NCI-H69 (cell line): ENCODE results near the gene SLC20A1.

Source experiments
- DNase-seq: peaks from one replicate; lab custom pipeline; 2025; lab: John Stamatoyannopoulos, UW

SLC20A1 gene

DNA sequence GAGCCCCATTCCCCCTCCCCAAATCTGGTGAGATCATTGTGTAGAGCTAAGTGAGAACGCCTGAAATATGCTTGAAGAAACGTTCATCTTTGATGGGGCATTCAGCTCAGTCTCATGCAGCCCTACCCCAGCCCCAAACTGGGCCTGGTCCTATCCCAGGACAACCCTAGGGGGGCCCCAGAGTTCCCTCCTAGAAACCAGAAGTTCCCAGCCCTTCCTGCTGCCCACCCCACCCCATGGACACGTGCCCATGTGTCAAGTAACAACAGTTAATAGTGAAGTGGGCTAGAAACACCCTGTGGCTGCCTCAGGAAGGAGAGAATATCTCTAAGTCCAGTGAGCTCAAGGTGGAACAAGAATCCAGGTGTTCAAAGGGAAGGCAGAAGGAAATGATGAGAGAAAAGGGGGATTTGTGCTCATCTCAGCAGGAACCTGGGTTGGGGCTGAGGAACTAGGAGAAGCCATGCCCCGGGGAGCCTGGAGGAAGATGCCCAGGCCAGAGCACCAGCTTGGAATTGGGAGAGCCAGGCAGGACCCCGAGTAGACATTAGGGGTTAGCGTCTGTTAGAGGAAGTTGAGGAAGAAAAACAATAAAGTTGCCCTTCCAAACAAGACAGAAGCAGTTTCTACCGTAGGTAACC is 20.1 kb upstream of the SLC20A1 start:
- no peak for DNase-seq

- DNase-seq: peak; percentile 67
Observed at GRCh38 chr2:112626604-112627059, 19.1 kb upstream of the SLC20A1 start.

DNA sequence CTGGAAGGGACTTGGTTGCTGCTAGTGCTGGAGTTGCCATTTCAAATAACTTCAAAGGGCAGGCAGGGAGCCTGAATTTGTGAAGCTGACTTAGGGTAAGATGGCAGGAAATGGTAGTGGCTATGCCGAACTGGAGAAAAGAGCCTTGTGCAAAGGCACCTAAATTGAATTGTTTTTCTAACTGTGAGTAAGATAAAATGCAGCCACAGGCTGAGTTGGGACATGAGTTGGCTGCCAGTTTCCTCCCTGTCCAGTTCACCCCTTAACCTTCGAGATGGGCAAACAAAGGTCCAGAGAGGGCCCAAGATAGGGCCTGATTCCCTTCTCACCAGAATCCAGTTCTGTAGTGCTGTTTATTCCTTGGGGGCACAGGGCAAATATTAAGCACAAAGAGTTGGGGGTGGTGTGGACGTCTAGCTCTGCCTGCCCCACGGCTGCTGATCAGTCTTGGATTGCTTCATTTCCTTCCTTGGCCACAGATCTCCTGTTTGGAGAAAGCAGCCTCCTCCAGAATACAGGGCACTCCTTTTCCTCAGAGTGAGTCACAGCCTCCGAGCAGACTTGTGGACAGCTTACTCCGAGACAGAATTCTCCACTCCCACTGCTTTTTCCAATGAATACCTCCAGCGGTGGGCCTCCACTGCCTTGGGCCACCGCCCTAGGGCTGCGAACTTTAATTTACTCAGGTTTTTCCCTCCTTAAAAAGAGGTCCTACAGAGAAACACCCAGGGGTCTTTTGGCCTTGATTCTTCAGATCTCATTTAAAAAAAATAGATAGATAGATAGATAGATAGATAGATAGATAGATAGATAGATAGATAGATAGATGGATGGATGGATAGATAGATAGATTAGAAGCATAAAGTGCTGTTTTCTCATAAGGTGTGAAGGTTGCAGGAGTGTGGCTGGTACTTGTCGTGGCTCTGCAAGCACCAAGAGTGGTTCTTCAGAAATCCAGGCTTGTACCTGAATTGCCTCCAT is 18.4 kb upstream of the SLC20A1 start:
- DNase-seq: no peak

GRCh38 chr2:112629224-112629623 is 16.5 kb upstream of the SLC20A1 start:
- no peak for DNase-seq

DNA sequence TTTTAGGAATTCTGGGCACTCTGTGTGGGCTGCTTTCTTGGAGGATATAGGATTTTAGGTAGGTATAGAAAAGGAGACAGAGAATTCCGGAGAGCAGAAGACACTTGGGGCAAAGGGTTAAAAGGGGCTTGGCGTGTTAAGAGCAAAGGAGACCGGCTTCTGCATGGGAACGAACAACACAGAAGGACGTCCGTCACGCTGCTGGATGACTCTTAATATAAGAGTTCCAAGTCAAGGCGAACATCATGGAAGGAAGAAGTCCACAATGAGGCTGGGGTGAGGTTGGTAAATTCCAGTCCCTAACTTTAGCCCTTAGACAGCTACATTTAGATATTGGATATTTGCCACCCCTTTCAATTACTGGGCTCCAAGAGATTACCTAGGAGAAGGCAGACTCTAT is 15.9 kb upstream of the SLC20A1 start:
- no peak for DNase-seq

- DNase-seq: no peak
Observed at GRCh38 chr2:112630268-112630667, 15.5 kb upstream of the SLC20A1 start.

GRCh38 chr2:112633708-112634107 is 12.0 kb upstream of the SLC20A1 start:
- no peak for DNase-seq

GRCh38 chr2:112634153-112634873 is 11.4 kb upstream of the SLC20A1 start:
- peak; percentile 5 for DNase-seq

- DNase-seq: no peak
Observed at GRCh38 chr2:112634874-112635157, 10.9 kb upstream of the SLC20A1 start.

DNA sequence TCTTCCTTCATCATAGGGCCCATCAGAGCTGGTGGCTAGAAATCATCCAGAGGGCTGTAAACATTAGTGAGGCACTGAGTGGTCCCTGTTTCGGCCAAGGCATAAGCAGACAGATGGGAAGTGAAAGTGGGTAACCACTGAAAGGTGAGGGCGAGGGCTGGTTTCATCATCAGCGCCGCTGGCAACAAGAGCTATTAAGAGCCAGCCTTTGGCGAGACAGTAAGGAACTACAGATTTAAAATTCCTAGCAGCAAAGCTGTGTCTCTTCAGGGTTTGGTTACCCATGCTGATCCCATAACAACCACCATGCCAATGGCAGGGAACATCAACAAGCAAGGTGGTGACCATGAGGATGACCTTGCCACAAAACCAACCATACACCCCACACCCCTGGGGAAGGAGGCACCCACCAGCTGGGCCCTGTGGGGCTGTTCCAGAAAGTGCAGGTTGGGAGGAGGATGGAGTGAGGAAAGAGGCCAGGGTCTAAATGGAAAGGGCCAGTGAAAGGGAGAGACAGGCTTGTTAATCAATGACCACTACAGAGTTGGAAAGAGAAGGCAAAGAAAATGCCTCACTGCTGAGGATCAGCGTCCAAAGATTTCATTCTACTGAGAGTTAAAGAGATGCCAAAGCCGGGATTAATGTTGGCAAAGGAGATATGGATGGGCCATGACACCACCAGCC is 9.0 kb upstream of the SLC20A1 start:
- no peak for DNase-seq

- no peak for DNase-seq
Observed at GRCh38 chr2:112637289-112637660, 8.5 kb upstream of the SLC20A1 start.

GRCh38 chr2:112639936-112640335 is 5.8 kb upstream of the SLC20A1 start:
- no peak for DNase-seq

DNA sequence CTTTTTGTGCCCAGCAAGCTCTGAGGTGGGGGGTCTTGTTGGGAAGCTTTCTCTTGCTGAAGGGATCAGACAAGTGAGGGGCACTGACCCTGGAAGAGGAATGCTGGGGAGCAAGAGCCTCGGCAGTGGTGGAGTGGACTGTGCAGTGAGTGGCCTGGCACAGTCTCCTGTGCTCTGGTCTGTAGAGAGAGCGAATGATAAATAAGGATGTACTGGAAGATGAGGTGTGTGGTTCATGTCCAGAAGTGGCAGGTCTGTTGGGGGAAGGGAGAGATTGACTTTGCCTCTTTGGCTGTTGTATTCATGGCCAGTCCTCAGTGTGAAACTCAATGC is 5.3 kb upstream of the SLC20A1 start:
- no peak for DNase-seq

DNA sequence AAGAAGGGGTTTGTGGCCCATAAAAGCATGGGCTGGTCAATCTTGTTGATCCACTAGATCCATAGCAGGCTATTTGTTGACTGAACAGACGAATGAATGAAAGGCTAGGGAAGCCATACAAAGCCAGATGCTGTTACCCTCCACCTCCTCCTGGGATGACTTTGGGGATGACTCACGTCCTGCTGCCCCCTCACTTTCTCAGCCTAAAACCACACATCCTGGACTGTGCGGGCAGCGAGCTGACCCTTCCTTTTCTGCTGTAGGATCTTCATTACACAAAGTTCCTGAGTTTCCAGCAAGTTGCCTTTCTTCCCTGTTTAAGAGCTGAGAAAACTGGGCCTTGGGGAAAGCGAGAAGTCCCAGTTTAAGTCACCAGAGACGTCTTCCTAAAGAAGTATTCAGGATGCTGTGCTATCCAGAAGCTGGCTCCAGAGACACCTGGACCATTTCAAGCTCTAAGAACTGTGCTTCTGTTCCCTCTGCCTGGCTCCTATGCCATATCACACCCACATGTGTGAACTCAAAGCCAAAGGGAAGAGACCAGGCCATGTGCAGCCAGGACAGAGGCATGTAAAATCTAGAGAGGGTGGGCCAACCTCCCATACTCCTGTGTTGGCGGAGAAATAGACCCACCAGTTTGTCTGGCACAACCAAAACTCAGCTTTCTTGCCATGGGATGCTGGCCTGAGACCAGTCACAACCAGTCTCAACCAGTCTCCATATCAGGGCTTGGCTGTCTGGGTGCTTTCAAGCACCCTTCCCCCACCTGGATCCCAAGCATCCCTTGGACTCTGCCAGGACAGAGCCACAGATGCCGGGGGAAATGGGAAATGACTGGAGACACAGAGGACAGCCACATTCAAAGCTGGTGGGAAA is 4.7 kb upstream of the SLC20A1 start:
- no peak for DNase-seq

DNA sequence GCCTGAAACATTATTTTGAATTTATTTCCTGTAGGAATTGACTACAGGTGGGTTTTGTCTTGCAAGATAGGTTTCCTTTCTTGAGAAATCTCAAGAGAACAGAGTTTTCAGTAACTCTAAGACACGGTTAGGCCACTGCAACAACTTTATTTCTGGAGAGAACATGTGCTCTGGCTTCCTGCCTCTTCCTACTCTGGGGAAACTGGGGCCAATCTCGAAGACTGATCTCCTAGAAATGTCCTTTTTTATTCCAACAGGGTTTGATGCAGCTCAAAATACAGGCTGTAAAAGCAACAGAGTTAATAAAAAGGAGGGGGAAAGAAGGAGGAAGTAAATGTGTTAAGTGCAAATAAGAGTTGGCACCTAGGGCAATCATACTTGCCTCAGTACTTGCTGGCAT is 4.0 kb upstream of the SLC20A1 start:
- no peak for DNase-seq

DNA sequence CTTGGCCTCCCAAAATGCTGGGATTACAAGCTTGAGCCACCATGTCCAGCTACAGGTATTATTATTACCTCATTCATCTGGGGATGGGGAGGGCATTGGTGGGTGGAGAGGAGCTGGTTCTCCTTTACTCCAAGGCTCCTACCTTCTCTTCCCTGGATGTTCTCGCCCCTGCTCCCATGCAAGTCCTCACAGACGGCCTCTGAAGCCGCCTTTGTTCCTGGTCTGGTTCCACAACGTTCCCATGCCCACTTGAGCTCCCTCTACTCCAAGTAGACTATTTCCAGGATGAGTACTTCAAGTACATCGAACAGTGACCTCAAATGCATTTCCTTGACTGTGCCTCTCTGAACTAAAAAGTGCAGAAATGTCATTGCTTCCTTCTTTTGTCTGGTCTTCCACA is 3.2 kb upstream of the SLC20A1 start:
- no peak for DNase-seq

GRCh38 chr2:112642966-112643365 is 2.8 kb upstream of the SLC20A1 start:
- DNase-seq: no peak

DNA sequence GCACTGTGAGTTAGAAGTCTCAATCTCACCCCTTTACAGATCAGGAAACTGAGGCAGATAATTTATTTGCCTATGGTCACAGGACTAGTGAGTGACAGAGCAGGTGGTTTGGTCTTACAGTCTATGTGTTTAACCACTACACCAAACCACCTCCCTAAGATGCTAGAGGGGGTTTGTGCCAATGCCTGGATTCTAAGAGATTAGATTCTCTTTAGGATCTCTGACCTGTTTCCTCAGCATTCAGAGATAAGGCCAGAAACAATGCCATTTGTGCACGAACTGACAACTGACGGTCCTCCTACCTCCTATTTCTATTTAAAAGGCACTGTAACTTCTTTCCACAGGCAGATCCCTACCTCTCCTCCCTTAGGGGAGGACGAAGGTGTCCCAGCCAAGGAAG is 2.3 kb upstream of the SLC20A1 start:
- no peak for DNase-seq

GRCh38 chr2:112644155-112644932 is 1.4 kb upstream of the SLC20A1 start:
- DNase-seq: no peak

- no peak for DNase-seq
Observed at GRCh38 chr2:112644933-112645309, 818 bp upstream of the SLC20A1 start.
